Fibroblast of lung (primary cell): ENCODE data around the gene SLMAP.

Experiments
- CTCF ChIP-seq, 2 donors: IDR thresholded peaks in 1 of 2; conservative IDR thresholded peaks in 1 of 2; 1 replicate in 1 of 2; 2 replicates in 1 of 2; pipeline ENCODE4 v1.5.1; 2011 to 2012; ENCODE audit warnings: low read length in 2 of 2, control low read depth in 1 of 2, inconsistent platforms in 1 of 2, low read depth in 1 of 2, mild to moderate bottlenecking in 1 of 2
- EZH2 ChIP-seq: IDR thresholded peaks from 2 replicates; pipeline ENCODE4 v1.5.1; 2012; ENCODE audit warnings: low read length, control low read depth, mild to moderate bottlenecking; ENCODE audit errors: missing control alignments

DNA sequence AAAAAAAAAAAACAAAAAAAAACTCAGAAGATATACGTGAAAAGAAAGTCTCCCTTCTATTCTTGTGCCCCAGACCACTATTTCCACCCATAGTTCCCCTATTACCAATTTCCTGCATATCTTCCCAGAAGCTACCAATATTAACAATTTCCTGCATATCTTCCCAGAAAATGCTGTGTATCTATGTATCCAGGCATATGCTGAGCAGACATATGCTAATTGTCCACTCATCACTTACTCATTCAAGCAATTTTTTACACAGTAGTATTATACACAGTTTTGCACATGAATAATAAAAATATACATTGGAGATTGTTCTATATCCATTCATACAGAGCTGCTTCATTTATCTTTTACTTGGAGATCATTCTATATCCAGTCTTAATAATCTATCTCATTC lies 12.6 kb upstream of the SLMAP start:
- TF ChIP-seq CTCF (conservative IDR thresholded peaks at IDR 0.05 in 1 of 2, IDR thresholded peaks at IDR 0.05 in 1 of 2; ENCODE audit: low read depth in 1 of 2, low read length in 2 of 2) (no peak), EZH2 (no peak)
